KMS-11 (cell line): ENCODE results near the gene LAMTOR4.
A peak's percentile ranks its signal among the peaks of the same experiment; 100 is the strongest.

ENCODE experiments used
- H2AFZ ChIP-seq: fragments of 200-600 bp; sonication (generic); 2 replicates; pipeline ENCODE4 v1.6.1; 2016; ENCODE audit warnings: antibody characterized with exemption, mixed run types, low read depth
- H3K27ac ChIP-seq: fragments of 200-600 bp; sonication (generic); 2 replicates; pipeline ENCODE4 v1.6.1; 2016; ENCODE audit warnings: mild to moderate bottlenecking, mixed run types
- H3K27me3 ChIP-seq: fragments of 200-600 bp; sonication (generic); 2 replicates; pipeline ENCODE4 v1.6.1; 2017; ENCODE audit warnings: mild to moderate bottlenecking, low read depth, mixed run types, moderate library complexity; ENCODE audit not compliant: insufficient read depth
- H3K36me3 ChIP-seq: fragments of 200-600 bp; sonication (generic); 2 replicates; pipeline ENCODE4 v1.6.1; 2017; ENCODE audit warnings: mild to moderate bottlenecking, mixed run types; ENCODE audit not compliant: insufficient read depth
- H3K4me1 ChIP-seq: fragments of 200-600 bp; sonication (generic); 2 replicates; pipeline ENCODE4 v1.6.1; 2016; ENCODE audit warnings: mild to moderate bottlenecking, low read depth, mixed run types; ENCODE audit not compliant: poor library complexity, severe bottlenecking
- H3K4me2 ChIP-seq: fragments of 200-600 bp; sonication (generic); 2 replicates; pipeline ENCODE4 v1.7.0; 2016; ENCODE audit warnings: mild to moderate bottlenecking, mixed run types
- H3K4me3 ChIP-seq: fragments of 200-600 bp; sonication (generic); IDR thresholded peaks from 2 replicates; pipeline ENCODE4 v1.6.1; 2017; ENCODE audit warnings: low read depth, low read length, mixed read lengths; ENCODE audit not compliant: insufficient read depth
- H3K79me2 ChIP-seq: fragments of 200-600 bp; sonication (generic); 2 replicates; pipeline ENCODE4 v1.6.1; 2016; ENCODE audit warnings: low read depth, mixed run types; ENCODE audit not compliant: insufficient read depth
- H3K9ac ChIP-seq: fragments of 200-600 bp; sonication (generic); 2 replicates; pipeline ENCODE4 v1.6.1; 2016; ENCODE audit warnings: mild to moderate bottlenecking, mixed run types
- H4K20me1 ChIP-seq: fragments of 200-600 bp; sonication (generic); 2 replicates; pipeline ENCODE4 v1.6.1; 2016; ENCODE audit warnings: mild to moderate bottlenecking, mixed run types; ENCODE audit not compliant: insufficient read depth
- CTCF ChIP-seq: fragments of 200-600 bp; sonication (generic); conservative IDR thresholded peaks from 2 replicates; pipeline ENCODE4 v1.6.1; 2017; ENCODE audit warnings: low read depth, mild to moderate bottlenecking, antibody characterized with exemption, low read length, moderate library complexity, mixed read lengths

LAMTOR4 gene

GRCh38 chr7:100148559-100149328 lies at the start of gene LAMTOR4:
LAMTOR4 (plus strand) TSS chr7:100148918; CDS start chr7:100148973, 55 bp downstream.
- Histone ChIP-seq H3K27ac (peak within 1 kb of the TSS; percentile 34; the same call in 1 of the 2 replicates), H3K27me3 (no peaks in the 10 kb centered on the region)
- TF ChIP-seq CTCF, result no peak

GRCh38 chr7:100099452-100099851 lies 49.3 kb upstream of the LAMTOR4 start:
- no peak for TF ChIP-seq CTCF
- Histone ChIP-seq H3K27me3 (no peaks in the 10 kb centered on the region), H3K27ac (no peak overlapping the region), H3K79me2 (peaks cover 45% of the 10 kb centered on the region), H3K4me3 (no peak overlapping the region), H3K9ac (no peak overlapping the region), H2AFZ (no peak overlapping the region), H3K4me2 (peak overlapping the region; percentile 70), H3K4me1 (peaks cover 14% of the 10 kb centered on the region), H3K36me3 (peaks cover 42% of the 10 kb centered on the region; the same call in 1 of the 2 replicates), H4K20me1 (0 out of 2 replicates have a peak, but pooled peaks cover 5% of the 10 kb centered on the region)

More at GRCh38 chr7:100148559-100149328, at the start of gene LAMTOR4:
- Histone ChIP-seq H3K79me2 (no peaks in the 10 kb centered on the region; the same call in 1 of the 2 replicates), H3K4me1 (peaks cover 15% of the 10 kb centered on the region), H3K36me3 (no peaks in the 10 kb centered on the region), H2AFZ (peak within 1 kb of the TSS; percentile 87), H4K20me1 (no peaks in the 10 kb centered on the region), H3K4me2 (peak within 1 kb of the TSS; percentile 69), H3K4me3 (peak within 1 kb of the TSS; percentile 51), H3K9ac (peak within 1 kb of the TSS; percentile 62)

- peak overlapping the region; percentile 100 for H3K9ac ChIP-seq
- TF ChIP-seq CTCF, result no peak
- peak overlapping the region; percentile 98 for H3K27ac ChIP-seq
- peaks cover 14% of the 10 kb centered on the region for H3K4me1 ChIP-seq
- H3K36me3 ChIP-seq, result peaks cover 34% of the 10 kb centered on the region; the same call in 1 of the 2 replicates
- H3K27me3 ChIP-seq, result no peaks in the 10 kb centered on the region
- 0 out of 2 replicates have a peak, but pooled peaks cover 5% of the 10 kb centered on the region for H4K20me1 ChIP-seq
- peak overlapping the region; percentile 36; the same call in 1 of the 2 replicates for H2AFZ ChIP-seq
- H3K79me2 ChIP-seq, result peaks cover 45% of the 10 kb centered on the region
- peak overlapping the region; percentile 73 for H3K4me3 ChIP-seq
- H3K4me2 ChIP-seq, result peak overlapping the region; percentile 70
Observed at GRCh38 chr7:100100420-100101015, 48.2 kb upstream of the LAMTOR4 start.

- peak within 1 kb of the TSS; percentile 100 for H3K9ac ChIP-seq
- H3K4me2 ChIP-seq, result peak within 1 kb of the TSS; percentile 75
- H4K20me1 ChIP-seq, result 0 out of 2 replicates have a peak, but pooled peaks cover 5% of the 10 kb centered on the region
- H3K4me1 ChIP-seq, result peaks cover 14% of the 10 kb centered on the region
- TF ChIP-seq CTCF, result no peak
- peaks cover 33% of the 10 kb centered on the region; the same call in 1 of the 2 replicates for H3K36me3 ChIP-seq
- H2AFZ ChIP-seq, result peak within 1 kb of the TSS; percentile 68
- H3K27me3 ChIP-seq, result no peaks in the 10 kb centered on the region
- peak within 1 kb of the TSS; percentile 73 for H3K4me3 ChIP-seq
- H3K27ac ChIP-seq, result peak within 1 kb of the TSS; percentile 98
- peaks cover 45% of the 10 kb centered on the region for H3K79me2 ChIP-seq
Observed at GRCh38 chr7:100101016-100101862, 47.5 kb upstream of the LAMTOR4 start, which contains the start of the genes AP4M1 and MCM7. AP4M1 (plus strand) TSS chr7:100101643; CDS start chr7:100101715, 72 bp downstream. MCM7 (minus strand) TSS chr7:100101397; CDS start chr7:100101294, 103 bp downstream.
